ENCODE data around the gene CCDC43.
"Not testable (repeated sequence)": the region's sequence is repeated elsewhere in the genome, so short reads cannot be mapped to it uniquely, and the experiment has no call there.

The CCDC43 gene
- total RNA-seq = 32.3 to 52.6 reads per million in 2 experiments

- DNase-seq (ENCODE audit: low read depth) = peak; percentile 87
These were observed at the start of gene CCDC43 for GRCh38 chr17:44689477-44690217. CCDC43 (minus strand) TSS chr17:44689776; CDS start chr17:44689753, 23 bp downstream.

DNA sequence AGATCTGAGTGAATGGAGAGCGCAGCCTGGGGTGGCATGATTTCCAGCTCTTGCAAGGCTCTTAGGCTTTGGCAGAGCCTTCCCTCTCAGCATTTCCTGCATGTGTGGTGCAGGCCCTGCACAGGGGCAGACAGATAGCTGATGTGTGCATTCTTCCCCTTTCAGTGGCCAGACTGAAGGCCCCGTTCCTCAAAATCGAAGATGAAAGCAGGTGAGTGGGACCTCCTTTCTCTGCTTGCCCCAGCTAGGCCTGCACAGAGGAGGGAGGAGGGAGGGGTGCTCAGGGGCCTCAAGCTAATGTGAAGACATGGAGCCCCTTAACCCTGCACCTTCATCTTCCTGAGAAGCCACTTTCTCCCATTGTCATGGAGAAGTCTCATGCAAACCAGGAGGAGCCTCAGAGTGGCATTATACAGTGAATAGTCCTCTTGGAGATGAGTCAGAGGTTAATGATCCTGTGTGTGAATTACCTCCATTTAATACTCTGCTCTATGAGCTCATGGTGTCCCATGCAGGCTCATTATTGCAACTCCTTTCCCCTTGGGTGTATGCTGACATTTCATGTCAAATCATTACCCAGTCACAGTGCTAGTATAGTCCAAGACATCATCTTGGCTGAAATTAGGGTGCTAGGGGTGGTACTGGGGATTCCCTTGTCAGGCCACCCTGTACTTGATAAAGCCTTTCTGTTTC is 48.8 kb upstream of the CCDC43 start:
- no peak for DNase-seq (ENCODE audit: low read depth)

- DNase-seq (ENCODE audit: low read depth) = no peak
These were observed 47.1 kb upstream of the CCDC43 start for GRCh38 chr17:44736551-44737240.

DNA sequence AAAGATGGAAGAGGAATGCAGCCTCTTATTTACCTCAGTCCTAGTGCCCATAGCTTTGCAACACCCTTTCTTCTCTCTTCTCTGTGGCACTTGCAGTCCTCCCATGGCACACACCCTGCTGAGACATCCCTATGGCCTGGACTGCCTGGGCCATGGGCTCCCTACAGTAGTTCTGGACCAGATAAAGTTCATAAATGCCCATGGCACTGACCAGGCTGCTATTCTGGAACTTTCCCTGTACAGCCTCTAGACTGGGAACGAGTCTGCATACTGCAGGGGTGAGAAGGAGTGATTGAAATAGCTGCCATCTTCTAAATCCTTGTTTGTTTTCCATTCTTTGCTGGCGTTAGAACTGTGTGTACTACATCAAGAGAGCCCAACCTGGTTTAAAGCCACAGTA is 44.7 kb upstream of the CCDC43 start:
- no peak for DNase-seq (ENCODE audit: low read depth)

DNA sequence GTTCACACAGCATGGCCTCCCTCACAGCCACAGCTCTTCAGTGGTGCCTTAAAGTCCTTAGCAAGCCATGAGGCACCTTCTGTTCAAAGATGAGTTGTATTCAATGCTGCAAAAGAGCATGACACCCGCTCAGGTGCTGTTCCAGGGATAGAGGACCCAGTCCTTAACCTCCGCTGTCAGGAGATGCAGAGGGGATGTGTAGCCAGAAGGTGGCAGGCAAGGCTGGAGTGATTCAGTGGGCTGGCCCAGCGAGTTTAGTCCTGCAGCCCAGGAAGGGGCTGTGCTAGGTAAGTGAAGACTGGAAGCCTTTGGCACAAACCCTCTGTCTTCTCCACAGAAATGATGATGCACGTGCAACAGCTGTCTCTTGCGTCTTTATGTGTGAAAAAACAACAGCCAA is 44.2 kb upstream of the CCDC43 start:
- no peak for DNase-seq (ENCODE audit: low read depth)

DNA sequence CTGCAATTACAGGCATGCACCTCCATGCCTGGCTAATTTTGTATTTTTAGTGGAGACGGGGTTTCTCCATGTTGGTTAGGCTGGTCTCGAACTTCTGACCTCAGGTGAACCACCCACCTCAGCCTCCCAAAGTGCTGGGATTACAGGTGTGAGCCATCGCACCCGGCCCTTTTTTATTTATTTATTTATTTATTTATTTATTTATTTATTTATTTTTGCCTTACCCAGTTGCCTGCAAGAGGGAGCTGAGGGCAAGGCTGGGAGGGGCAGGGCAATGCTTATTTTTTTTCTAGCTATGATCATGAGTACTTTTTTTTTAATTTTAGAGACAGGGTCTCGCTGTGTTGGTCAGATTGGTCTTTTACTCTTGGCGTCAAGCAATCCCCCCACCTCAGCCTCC is 36.5 kb upstream of the CCDC43 start:
- DNase-seq (ENCODE audit: low read depth) = not testable (repeated sequence)

GRCh38 chr17:44722254-44722653 is 32.7 kb upstream of the CCDC43 start:
- DNase-seq (ENCODE audit: low read depth) = no peak

DNA sequence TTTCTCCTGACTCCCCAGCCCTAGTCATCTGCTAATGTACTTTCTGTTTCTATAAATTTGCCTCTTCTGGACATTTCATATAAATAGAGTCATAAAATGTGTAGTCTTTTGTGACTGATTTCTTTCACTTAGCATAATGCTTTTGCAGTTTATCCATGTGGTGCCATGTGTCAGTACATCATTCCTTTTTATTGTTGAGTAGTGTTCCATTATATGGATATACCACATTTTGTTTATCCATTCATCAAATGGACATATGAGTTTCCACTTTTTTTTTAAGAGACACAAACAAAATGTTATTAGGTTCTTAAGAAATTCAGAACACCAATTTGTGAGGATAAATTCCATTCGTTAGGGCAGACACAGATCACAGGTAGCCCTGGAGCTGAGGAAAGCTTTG is 29.9 kb upstream of the CCDC43 start:
- no peak for DNase-seq (ENCODE audit: low read depth)

- DNase-seq (ENCODE audit: low read depth) = peak; percentile 80
These were observed 19.1 kb upstream of the CCDC43 start, which contains the start of gene DBF4B for GRCh38 chr17:44708401-44709263. DBF4B (plus strand) TSS chr17:44708665; CDS start chr17:44708821, 156 bp downstream.

GRCh38 chr17:44707755-44708400 is 18.3 kb upstream of the CCDC43 start:
- no peak for DNase-seq (ENCODE audit: low read depth)

DNA sequence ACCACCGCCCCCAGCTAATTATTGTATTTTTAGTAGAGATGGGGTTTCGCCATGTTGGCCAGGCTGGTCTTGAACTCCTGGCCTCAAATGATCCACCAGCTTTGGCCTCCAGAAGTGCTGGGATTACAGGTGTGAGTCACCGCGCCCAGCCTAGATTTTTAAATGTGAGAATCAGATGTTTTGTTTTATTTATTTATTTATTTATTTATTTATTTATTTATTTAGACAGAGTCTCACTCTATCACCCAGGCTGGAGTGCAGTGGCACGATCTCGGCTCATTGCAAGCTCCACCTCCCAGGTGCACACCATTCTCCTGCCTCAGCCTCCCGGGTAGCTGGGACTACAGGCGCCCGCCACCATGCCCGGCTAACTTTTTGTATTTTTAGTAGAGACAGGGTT is 10.7 kb upstream of the CCDC43 start:
- not testable (repeated sequence) for DNase-seq (ENCODE audit: low read depth)

GRCh38 chr17:44693609-44694008 is 4.0 kb upstream of the CCDC43 start:
- DNase-seq (ENCODE audit: low read depth) = no peak

- not testable (repeated sequence) for DNase-seq (ENCODE audit: low read depth)
These were observed 1.2 kb upstream of the CCDC43 start for GRCh38 chr17:44690746-44691306.

DNA sequence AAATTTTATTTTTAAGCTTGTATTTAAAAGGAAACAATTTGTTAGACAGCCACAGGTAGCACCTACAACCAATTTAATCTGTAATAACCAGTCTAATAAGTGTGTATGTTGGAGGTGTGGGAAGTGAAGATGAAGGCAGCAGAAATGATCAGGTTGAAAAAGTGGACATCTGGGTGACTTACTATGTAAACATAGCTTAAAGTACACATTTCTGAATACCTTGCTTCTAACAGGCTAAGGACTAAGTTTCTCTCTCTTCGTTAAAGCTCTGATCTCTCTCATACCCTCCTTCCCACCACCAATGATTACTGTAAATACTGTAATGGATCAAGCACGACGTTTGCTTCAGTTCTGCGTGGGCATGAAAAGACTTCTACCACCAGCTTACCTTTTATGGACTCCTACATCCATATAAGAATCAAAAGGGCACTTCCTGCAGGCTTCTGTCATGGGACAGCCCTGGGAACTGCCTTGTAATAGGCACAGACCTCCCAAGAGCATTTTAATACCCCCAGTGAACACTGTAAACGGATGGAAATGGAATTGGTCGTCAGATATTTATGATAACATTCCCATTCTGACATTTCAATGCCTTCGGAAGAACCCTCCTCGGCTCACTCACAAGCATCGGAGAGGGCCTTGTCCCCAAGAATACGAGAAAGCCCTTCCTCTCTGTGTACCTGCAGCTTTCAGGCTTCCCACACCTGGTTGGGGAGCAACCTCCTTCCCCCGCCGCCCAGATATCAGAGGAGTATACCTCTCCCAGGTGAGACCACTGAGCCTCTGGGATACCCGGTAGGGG is 700 bp downstream of the CCDC43 start:
- no peak for DNase-seq (ENCODE audit: low read depth)

GRCh38 chr17:44688200-44688599 is 1.4 kb downstream of the CCDC43 start:
- DNase-seq (ENCODE audit: low read depth) = no peak

- no peak for DNase-seq (ENCODE audit: low read depth)
These were observed 1.8 kb downstream of the CCDC43 start for GRCh38 chr17:44687756-44688155.

DNA sequence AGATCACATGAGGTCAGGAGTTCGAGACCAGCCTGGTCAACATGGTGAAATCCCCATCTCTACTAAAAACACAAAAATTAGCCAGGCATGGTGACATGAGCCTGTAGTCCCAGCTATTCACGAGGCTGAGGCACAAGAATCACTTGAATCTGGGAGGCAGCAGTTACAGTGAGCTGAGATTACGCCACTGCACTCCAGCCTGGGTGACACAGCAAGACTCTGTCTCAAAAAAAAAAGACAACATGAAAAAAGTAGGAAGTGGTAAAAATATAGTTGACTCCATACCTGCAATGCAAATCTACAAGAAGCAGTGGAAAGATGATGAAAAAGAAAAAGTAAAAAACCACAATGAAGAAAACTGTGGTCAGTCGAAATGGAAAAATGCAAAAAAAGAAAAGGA is 6.3 kb downstream of the CCDC43 start:
- DNase-seq (ENCODE audit: low read depth) = not testable (repeated sequence)

- DNase-seq (ENCODE audit: low read depth) = no peak
These were observed 12.4 kb downstream of the CCDC43 start for GRCh38 chr17:44677136-44677535.

- no peak for DNase-seq (ENCODE audit: low read depth)
These were observed 15.7 kb downstream of the CCDC43 start for GRCh38 chr17:44673893-44674292.

DNA sequence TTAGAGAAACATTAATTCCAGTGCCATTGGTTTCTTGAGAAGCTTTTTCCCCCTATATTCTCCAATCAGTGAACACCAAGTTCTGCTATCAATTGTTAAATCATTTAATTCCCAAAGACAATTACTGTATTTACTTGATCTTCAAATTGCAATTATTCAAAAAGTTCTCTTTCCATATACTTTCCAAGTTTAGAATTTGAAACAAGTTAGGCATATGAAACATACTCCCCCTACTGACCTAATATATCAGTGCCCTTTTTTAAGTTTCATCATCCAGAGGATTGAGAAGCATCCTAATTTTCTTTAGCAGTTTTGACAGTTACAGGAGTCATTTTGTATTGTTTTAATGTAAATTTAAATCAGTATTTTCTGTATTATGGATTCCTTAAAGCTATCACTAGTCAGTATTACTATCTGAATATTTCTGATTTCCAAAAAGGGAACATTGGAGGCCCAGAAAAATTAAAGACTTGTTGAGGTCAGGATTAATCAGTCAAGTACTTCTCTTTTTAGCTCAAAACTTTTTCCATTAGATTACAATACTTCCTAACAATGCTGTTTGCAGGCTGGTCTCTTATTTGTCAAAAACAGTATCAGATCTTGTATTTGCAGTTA is 17.0 kb downstream of the CCDC43 start:
- no peak for DNase-seq (ENCODE audit: low read depth)

All from T follicular helper cell (primary cell).